PFSK-1 (cell line): ENCODE measurements around the gene CCDC13.

Experiments
- FOXP2 ChIP-seq: optimal IDR thresholded peaks from 2 replicates; pipeline ENCODE3; 2011; ENCODE audit warnings: borderline replicate concordance, control low read depth, inconsistent platforms; ENCODE audit not compliant: insufficient read depth; ENCODE audit errors: extremely low read length, extremely low read depth
- POLR2AphosphoS5 ChIP-seq: IDR thresholded peaks from 2 replicates; pipeline ENCODE4 v1.6.1; 2012; ENCODE audit warnings: low read depth, mild to moderate bottlenecking, control low read depth, low read length, moderate library complexity
- REST ChIP-seq, 2 experiments: IDR thresholded peaks; 2 replicates each; pipeline versions ENCODE4 v1.6.1 to v1.8.0; 2011 to 2012; ENCODE audit warnings: low read depth in 2 of 2, low read length in 2 of 2, control low read depth in 1 of 2, inconsistent platforms in 1 of 2, mild to moderate bottlenecking in 1 of 2, moderate library complexity in 1 of 2; ENCODE audit not compliant: insufficient read depth in 1 of 2
- SIN3A ChIP-seq: IDR thresholded peaks from 2 replicates; pipeline ENCODE4 v1.6.1; 2012; ENCODE audit warnings: mild to moderate bottlenecking, low read length, moderate library complexity, borderline replicate concordance; ENCODE audit not compliant: insufficient read depth
- TAF1 ChIP-seq: IDR thresholded peaks from 2 replicates; pipeline ENCODE4 v1.6.1; 2012; ENCODE audit warnings: low read length, control low read depth, borderline replicate concordance; ENCODE audit not compliant: insufficient read depth

Gene CCDC13

DNA sequence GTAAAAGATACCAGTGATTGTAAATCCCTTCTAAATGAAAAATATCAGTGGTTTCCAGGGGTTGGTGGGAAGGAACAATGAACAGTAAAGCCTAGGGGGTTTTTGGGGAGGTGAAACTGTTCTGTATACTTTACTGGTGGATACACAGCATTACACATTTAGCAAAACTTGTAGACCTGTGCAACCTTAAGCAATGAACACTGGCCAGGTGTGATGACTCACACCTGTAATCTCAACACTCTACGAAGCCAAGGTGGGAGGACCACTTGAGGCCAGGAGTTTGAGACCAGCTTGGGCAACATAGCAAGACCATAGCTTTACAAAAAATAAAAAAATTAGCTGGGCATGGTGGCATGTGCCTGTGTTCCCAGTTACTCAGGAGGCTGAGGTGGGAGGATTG is 1.8 kb downstream of the CCDC13 start:
- TF ChIP-seq REST (IDR thresholded peaks at IDR 0.05; ENCODE audit: insufficient read depth in 1 of 2, low read depth in 2 of 2, low read length in 2 of 2), result no peak
- no peak for TF ChIP-seq POLR2AphosphoS5
- TF ChIP-seq TAF1, result no peak
- no peak for TF ChIP-seq SIN3A
- no peak for TF ChIP-seq FOXP2

DNA sequence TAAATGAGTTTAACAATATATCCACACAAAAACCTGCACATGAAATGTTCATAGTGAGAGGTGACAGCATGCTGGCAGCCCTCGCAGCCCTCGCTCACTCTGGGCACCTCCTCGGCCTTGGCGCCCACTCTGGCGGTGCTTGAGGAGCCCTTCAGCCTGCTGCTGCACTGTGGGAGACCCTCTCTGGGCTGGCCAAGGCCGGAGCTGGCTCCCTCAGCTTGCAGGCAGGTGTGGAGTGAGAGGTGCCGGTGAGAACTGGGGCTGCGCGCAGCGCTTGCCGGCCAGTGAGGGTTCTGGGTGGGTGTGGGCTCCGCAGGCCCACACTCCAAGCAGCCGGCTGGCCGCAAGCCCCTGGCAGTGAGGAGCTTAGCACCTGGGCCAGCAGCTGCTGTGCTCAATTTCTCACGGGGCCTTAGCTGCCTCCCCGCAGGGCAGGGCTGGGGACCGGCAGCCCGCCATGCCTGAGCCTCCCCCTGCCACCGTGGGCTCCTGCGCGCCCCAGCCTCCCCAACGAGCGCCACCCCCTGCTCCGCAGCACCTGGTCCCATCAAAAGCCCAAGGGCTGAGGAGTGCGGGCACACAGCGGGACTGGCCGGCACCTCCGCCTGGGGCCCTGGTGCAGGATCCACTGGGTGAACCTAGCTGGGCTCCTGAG is 3.4 kb downstream of the CCDC13 start:
- TF ChIP-seq POLR2AphosphoS5 (no peak), SIN3A (no peak), REST (IDR thresholded peaks at IDR 0.05; ENCODE audit: insufficient read depth in 1 of 2, low read depth in 2 of 2, low read length in 2 of 2) (no peak), TAF1 (no peak), FOXP2 (no peak)

GRCh38 chr3:42764561-42765295 is 8.3 kb downstream of the CCDC13 start:
- TF ChIP-seq FOXP2 (no peak), SIN3A (no peak), REST (IDR thresholded peaks at IDR 0.05; ENCODE audit: insufficient read depth in 1 of 2, low read depth in 2 of 2, low read length in 2 of 2) (no peak)

DNA sequence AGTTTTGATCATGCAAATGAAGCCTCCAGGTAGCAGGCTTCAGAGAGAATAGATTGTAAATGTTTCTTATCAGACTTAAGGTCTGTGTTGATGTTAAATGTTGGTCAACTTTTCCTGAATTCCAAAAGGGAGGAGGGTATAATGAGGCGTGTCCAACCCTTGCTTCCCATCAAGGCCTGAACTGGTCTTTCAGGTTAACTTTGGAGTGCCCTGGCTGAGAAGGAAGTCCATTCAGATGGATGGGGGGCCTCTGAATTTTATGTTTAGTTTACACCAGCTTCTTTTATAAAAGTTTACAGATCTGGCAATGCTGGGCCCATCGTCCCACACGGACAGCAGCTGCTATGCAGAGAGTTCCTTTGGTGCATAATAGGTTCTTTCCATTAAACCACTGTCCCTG is 8.9 kb downstream of the CCDC13 start:
- TF ChIP-seq SIN3A, result no peak
- no peak for TF ChIP-seq REST (IDR thresholded peaks at IDR 0.05; ENCODE audit: insufficient read depth in 1 of 2, low read depth in 2 of 2, low read length in 2 of 2)
- no peak for TF ChIP-seq FOXP2
- TF ChIP-seq TAF1, result no peak
- TF ChIP-seq POLR2AphosphoS5, result no peak
